NCI-H1417 treated with DMSO at 0.1 percent for 48 hours (cell line): ENCODE data around the gene FBXL17.

ENCODE experiments used
- DNase-seq: peaks from one replicate; lab custom pipeline; 2025; lab: John Stamatoyannopoulos, UW

FBXL17 gene

DNA sequence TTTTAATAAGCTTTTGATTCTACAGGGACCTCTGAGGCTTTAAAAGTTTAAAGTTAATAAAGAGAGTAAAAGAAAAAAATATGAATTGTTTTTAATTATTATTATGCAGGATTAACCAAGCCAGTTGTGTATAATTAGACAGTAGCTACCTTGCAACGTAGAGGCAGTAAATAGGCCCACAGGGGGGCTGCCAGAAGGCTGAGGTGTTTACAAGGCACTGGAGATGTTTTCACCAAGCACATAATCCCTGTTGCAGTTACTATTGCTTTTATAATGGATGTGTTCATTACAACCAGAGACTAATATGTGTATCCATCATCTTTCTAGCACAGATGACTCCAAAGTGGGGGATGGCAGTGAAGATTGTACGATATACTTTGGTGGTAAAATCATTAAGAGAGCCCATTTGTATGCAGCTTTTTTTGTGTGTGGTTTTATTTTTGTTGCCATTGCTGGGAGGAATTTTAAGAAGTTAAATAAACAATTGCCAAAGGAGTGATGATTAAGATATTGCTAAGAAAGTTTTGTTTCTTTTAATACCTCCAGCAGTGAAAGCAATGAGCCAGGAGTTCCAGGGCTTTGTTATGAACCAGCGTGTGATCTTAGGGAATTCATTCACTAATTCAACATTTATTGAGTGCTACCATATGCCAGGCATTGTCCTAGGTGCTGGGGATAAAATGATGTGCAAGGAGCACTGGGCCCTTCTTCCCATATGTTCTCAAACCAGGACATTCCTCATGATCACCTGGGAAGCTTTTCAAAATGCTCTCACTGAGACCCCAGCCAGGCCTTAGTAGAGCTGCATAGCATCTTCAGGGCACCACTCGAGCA is 572.5 kb downstream of the FBXL17 start:
- no peak for DNase-seq
